OCI-LY1 (cell line): Measurements from ENCODE around the gene ZNF277.

ENCODE experiments used
- H2AFZ ChIP-seq: fragments of 200-600 bp; sonication (generic), shearing (Covaris generic); 2 replicates; pipeline ENCODE4 v1.6.0; 2014; ENCODE audit warnings: antibody characterized with exemption, mild to moderate bottlenecking, low read length
- H3F3A ChIP-seq: fragments of 200-600 bp; sonication (generic), shearing (Covaris generic); 2 replicates; pipeline ENCODE4 v1.6.0; 2014; ENCODE audit warnings: mild to moderate bottlenecking, antibody characterized with exemption, low read length, moderate library complexity; ENCODE audit not compliant: insufficient read depth
- H3K27ac ChIP-seq: fragments of 200-600 bp; sonication (generic); 2 replicates; pipeline ENCODE4 v1.5.1; 2014; ENCODE audit warnings: low read length, mixed run types, mild to moderate bottlenecking, low read depth; ENCODE audit not compliant: poor library complexity, severe bottlenecking
- H3K27me3 ChIP-seq: fragments of 200-600 bp; sonication (generic); 2 replicates; pipeline ENCODE4 v1.6.0; 2014; ENCODE audit warnings: antibody characterized with exemption, mild to moderate bottlenecking, low read length, moderate library complexity; ENCODE audit not compliant: insufficient read depth
- H3K36me3 ChIP-seq: fragments of 200-600 bp; sonication (generic); 2 replicates; pipeline ENCODE4 v1.6.1; 2014; ENCODE audit warnings: mild to moderate bottlenecking, antibody characterized with exemption, low read length, moderate library complexity, mixed read lengths; ENCODE audit not compliant: insufficient read depth
- H3K4me1 ChIP-seq: fragments of 200-600 bp; sonication (generic); 2 replicates; pipeline ENCODE4 v1.5.1; 2014; ENCODE audit warnings: mild to moderate bottlenecking, low read length, moderate library complexity; ENCODE audit not compliant: insufficient read depth, severe bottlenecking
- H3K4me2 ChIP-seq: fragments of 200-600 bp; sonication (generic), shearing (Covaris generic); 2 replicates; pipeline ENCODE4 v1.6.1; 2014; ENCODE audit warnings: low read length
- H3K4me3 ChIP-seq: fragments of 200-600 bp; sonication (generic); 2 replicates; pipeline ENCODE4 v1.5.1; 2014; ENCODE audit warnings: low read length, low read depth, mild to moderate bottlenecking, mixed read lengths; ENCODE audit not compliant: poor library complexity, severe bottlenecking
- H3K79me2 ChIP-seq: fragments of 200-600 bp; shearing (Covaris generic); 2 replicates; pipeline ENCODE4 v1.6.1; 2016; ENCODE audit warnings: mixed run types, low read length, mixed read lengths; ENCODE audit not compliant: insufficient read depth
- H3K9ac ChIP-seq: fragments of 200-600 bp; sonication (generic), shearing (Covaris generic); 2 replicates; pipeline ENCODE4 v1.6.1; 2014; ENCODE audit warnings: mild to moderate bottlenecking, low read length, mixed read lengths
- H3K9me2 ChIP-seq: fragments of 200-600 bp; sonication (generic), shearing (Covaris generic); 2 replicates; pipeline ENCODE4 v1.6.1; 2014; ENCODE audit warnings: low read depth, mild to moderate bottlenecking, low read length, mixed read lengths
- H3K9me3 ChIP-seq: fragments of 200-600 bp; shearing (Covaris generic); 2 replicates; pipeline ENCODE4 v1.6.1; 2014; ENCODE audit warnings: low read length, mixed read lengths
- H4K20me1 ChIP-seq: fragments of 200-600 bp; sonication (generic), shearing (Covaris generic); 2 replicates; pipeline ENCODE4 v1.6.0; 2016; ENCODE audit warnings: mild to moderate bottlenecking, low read length; ENCODE audit not compliant: insufficient read depth
- CTCF ChIP-seq: fragments of 200-600 bp; sonication (generic), shearing (Covaris generic); IDR thresholded peaks from 2 replicates; pipeline ENCODE4 v1.5.1; 2017; ENCODE audit warnings: mild to moderate bottlenecking, antibody characterized with exemption, low read length, moderate library complexity, mixed read lengths
- EZH2 ChIP-seq: fragments of 200-600 bp; sonication (generic), shearing (Covaris generic); IDR thresholded peaks from 2 replicates; pipeline ENCODE4 v1.8.0; 2017; ENCODE audit warnings: borderline replicate concordance, mixed run types, mild to moderate bottlenecking, antibody characterized with exemption, low read length, moderate library complexity, mixed read lengths

ZNF277 gene

GRCh38 chr7:112254709-112255387 is 48.4 kb downstream of the ZNF277 start:
- H4K20me1 ChIP-seq = no peaks in the 10 kb centered on the region
- no peaks in the 10 kb centered on the region for H3K9me2 ChIP-seq
- no peaks in the 10 kb centered on the region for H3F3A ChIP-seq
- H3K4me3 ChIP-seq = no peak overlapping the region
- no peaks in the 10 kb centered on the region for H3K4me1 ChIP-seq
- no peaks in the 10 kb centered on the region for H3K79me2 ChIP-seq
- no peak overlapping the region for H3K9ac ChIP-seq
- H3K27me3 ChIP-seq = no peaks in the 10 kb centered on the region
- TF ChIP-seq CTCF (no peak), EZH2 (no peak)
- no peak overlapping the region for H3K27ac ChIP-seq
- no peak overlapping the region for H2AFZ ChIP-seq
- H3K9me3 ChIP-seq = no peaks in the 10 kb centered on the region
- H3K4me2 ChIP-seq = no peak overlapping the region
- no peaks in the 10 kb centered on the region for H3K36me3 ChIP-seq

GRCh38 chr7:112255388-112255720 is 48.9 kb downstream of the ZNF277 start:
- Histone ChIP-seq H4K20me1 (no peaks in the 10 kb centered on the region), H3K9ac (no peak overlapping the region), H3F3A (no peaks in the 10 kb centered on the region), H3K9me3 (no peaks in the 10 kb centered on the region), H3K4me2 (no peak overlapping the region), H3K4me3 (no peak overlapping the region), H3K4me1 (no peaks in the 10 kb centered on the region), H3K27me3 (no peaks in the 10 kb centered on the region), H3K79me2 (no peaks in the 10 kb centered on the region), H3K36me3 (no peaks in the 10 kb centered on the region), H3K9me2 (no peaks in the 10 kb centered on the region), H3K27ac (no peak overlapping the region), H2AFZ (no peak overlapping the region)
- TF ChIP-seq EZH2 (no peak), CTCF (no peak)

GRCh38 chr7:112257073-112257472 is 50.6 kb downstream of the ZNF277 start:
- no peaks in the 10 kb centered on the region for H3K36me3 ChIP-seq
- H4K20me1 ChIP-seq = no peaks in the 10 kb centered on the region
- no peak overlapping the region for H3K4me2 ChIP-seq
- no peak overlapping the region for H3K4me3 ChIP-seq
- H3K9me3 ChIP-seq = no peaks in the 10 kb centered on the region
- H3K9me2 ChIP-seq = no peaks in the 10 kb centered on the region
- H3K4me1 ChIP-seq = no peaks in the 10 kb centered on the region
- H3K9ac ChIP-seq = no peak overlapping the region
- TF ChIP-seq CTCF = no peak
- TF ChIP-seq EZH2 = no peak
- no peaks in the 10 kb centered on the region for H3F3A ChIP-seq
- H3K79me2 ChIP-seq = no peaks in the 10 kb centered on the region
- H2AFZ ChIP-seq = no peak overlapping the region
- no peaks in the 10 kb centered on the region for H3K27me3 ChIP-seq
- no peak overlapping the region for H3K27ac ChIP-seq
